Measurements from ENCODE around the gene ZNF200.
"Not testable (repeated sequence)": the region's sequence is repeated elsewhere in the genome, so short reads cannot be mapped to it uniquely, and the experiment has no call there.

ZNF200 gene

DNA sequence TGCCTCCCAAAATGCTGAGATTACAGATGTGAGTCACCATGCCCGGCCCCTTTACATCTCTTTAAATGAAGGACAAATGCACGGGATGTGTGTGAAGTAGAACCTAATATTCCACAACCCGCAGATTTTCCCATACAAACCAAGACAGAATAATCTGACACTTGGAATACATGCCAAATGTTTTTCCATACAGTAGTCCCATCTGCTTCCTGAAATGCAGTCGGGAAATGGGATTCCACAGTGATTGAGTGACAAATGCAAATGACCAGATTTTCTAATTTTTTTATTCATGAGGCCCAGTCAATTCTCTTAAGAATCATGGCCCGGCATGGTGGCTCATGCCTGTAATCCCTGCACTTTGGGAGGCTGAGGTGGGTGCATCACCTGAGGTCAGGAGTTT lies 6.8 kb upstream of the ZNF200 start:
- Histone ChIP-seq H3K9ac (ENCODE audit: low read depth, low read length) (no peak overlapping the region), H3K36me3 (ENCODE audit: insufficient read depth, low read length) (no peaks in the 10 kb centered on the region), H3K4me1 (ENCODE audit: insufficient read depth, low read length) (no peaks in the 10 kb centered on the region), H3K9me3 (ENCODE audit: control insufficient read depth, insufficient read depth, low read length) (peaks cover under 1% of the 10 kb centered on the region; the same call in 1 of the 2 replicates)

GRCh38 chr16:3235856-3236669 lies 1.1 kb upstream of the ZNF200 start:
- Histone ChIP-seq H3K4me1 (ENCODE audit: insufficient read depth, low read length) (no peaks in the 10 kb centered on the region), H3K36me3 (ENCODE audit: insufficient read depth, low read length) (peaks cover 16% of the 10 kb centered on the region), H3K9me3 (ENCODE audit: control insufficient read depth, insufficient read depth, low read length) (peaks cover 3% of the 10 kb centered on the region; the same call in 1 of the 2 replicates), H3K9ac (ENCODE audit: low read depth, low read length) (no peak overlapping the region)

DNA sequence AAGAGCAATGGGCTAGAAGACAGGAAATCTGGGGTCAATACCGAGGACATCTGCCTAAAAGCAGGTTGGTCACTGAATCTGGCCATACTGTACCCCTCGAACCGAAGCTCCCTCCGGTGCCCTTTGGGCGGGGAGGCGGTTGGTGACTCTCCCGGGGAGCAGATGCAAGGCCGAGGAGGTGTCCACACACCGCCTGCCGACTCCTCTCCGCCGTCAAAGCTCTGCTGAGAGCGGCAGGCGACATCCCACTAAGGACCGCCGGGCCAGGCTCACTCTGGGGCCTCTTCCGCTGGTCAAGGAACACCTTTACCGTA lies 458 bp downstream of the ZNF200 start:
- Histone ChIP-seq H3K4me1 (ENCODE audit: insufficient read depth, low read length) (no peaks in the 10 kb centered on the region), H3K9ac (ENCODE audit: low read depth, low read length) (peak overlapping the region; percentile 98), H3K36me3 (ENCODE audit: insufficient read depth, low read length) (peaks cover 27% of the 10 kb centered on the region), H3K9me3 (ENCODE audit: control insufficient read depth, insufficient read depth, low read length) (peaks cover 11% of the 10 kb centered on the region)

GRCh38 chr16:3223913-3224515 lies 10.9 kb downstream of the ZNF200 start:
- no peaks in the 10 kb centered on the region for H3K4me1 ChIP-seq (ENCODE audit: insufficient read depth, low read length)
- no peak overlapping the region for H3K9ac ChIP-seq (ENCODE audit: low read depth, low read length)
- peaks cover 36% of the 10 kb centered on the region for H3K9me3 ChIP-seq (ENCODE audit: control insufficient read depth, insufficient read depth, low read length)
- peaks cover 30% of the 10 kb centered on the region for H3K36me3 ChIP-seq (ENCODE audit: insufficient read depth, low read length)

DNA sequence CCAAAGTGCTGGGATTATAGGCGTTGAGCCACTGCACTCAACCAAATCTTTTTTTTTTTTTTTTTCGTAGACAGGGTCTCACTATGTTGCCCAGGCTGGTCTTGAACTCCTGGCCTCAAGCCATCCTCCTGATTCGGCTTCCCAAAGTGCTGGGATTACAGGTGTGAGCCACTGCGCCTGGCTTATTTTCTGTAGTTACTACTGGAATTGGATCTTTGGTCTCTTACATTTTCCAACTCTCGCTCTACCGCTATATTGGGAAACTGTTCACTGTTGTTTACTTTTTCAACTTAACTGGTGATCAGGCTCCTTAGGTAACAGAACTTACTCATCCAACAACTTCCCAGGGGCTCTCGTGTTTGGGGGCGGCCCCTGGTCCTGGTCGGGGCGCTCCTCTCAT lies 14.1 kb downstream of the ZNF200 start:
- H3K9ac ChIP-seq (ENCODE audit: low read depth, low read length), result no peak overlapping the region
- H3K4me1 ChIP-seq (ENCODE audit: insufficient read depth, low read length), result no peaks in the 10 kb centered on the region
- H3K9me3 ChIP-seq (ENCODE audit: control insufficient read depth, insufficient read depth, low read length), result peaks cover 30% of the 10 kb centered on the region
- peaks cover 30% of the 10 kb centered on the region for H3K36me3 ChIP-seq (ENCODE audit: insufficient read depth, low read length)

DNA sequence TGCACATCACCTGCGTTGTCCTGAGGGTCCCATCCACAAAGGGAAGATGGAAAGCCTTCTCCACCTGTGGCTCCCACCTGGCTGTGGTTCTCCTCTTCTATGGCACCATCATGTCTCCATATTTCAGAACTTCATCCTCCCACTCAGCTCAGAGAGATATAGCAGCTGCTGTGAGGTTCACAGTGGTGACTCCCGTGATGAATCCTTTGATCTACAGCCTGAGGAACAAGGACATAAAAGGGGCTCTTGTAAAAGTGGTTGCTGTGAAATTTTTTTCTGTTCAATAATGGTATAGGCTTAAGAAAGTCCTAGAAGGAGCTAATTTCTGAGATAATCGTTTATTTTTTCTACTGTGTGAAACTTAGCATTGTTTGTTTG lies 18.7 kb downstream of the ZNF200 start:
- Histone ChIP-seq H3K9me3 (ENCODE audit: control insufficient read depth, insufficient read depth, low read length) (no peaks in the 10 kb centered on the region; the same call in 1 of the 2 replicates), H3K36me3 (ENCODE audit: insufficient read depth, low read length) (no peaks in the 10 kb centered on the region), H3K4me1 (ENCODE audit: insufficient read depth, low read length) (no peaks in the 10 kb centered on the region), H3K9ac (ENCODE audit: low read depth, low read length) (no peak overlapping the region)

- Histone ChIP-seq H3K4me1 (ENCODE audit: insufficient read depth, low read length) (no peaks in the 10 kb centered on the region), H3K9ac (ENCODE audit: low read depth, low read length) (no peak overlapping the region), H3K36me3 (ENCODE audit: insufficient read depth, low read length) (no peaks in the 10 kb centered on the region), H3K9me3 (ENCODE audit: control insufficient read depth, insufficient read depth, low read length) (no peaks in the 10 kb centered on the region; the same call in 1 of the 2 replicates)
These were observed 19.2 kb downstream of the ZNF200 start for GRCh38 chr16:3215601-3216262.

DNA sequence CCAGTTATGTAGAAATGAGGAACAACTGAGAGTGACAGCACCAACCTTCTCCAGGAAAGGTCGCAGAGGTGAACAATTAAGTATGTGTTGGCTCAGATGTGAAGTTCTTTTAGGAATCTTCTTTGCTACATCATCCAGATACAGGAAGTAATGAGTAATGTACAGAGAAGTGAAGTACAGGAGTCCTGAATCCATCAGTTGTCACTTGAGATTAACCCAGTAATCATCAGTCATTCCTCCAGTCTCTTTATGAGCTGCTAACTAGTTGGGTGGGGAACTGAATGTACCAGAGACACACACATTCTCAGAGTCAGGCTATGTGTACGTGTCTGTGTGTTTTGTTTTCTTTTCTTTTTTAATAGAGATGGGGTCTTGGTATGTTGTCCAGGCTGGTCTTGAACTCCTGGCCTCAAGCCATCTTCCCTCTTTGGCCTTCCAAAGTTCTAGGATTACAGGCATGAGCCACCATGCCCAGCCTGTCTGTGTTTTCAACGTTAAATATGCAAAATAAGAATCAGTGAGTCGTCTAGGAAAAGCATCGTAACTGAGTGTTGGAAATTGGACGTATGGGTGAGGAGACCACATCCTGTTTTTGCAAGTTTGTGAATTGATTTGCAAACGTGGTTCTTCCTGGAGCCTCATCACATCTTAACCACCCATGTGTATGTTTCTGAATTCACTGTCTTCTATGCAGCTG lies 19.9 kb downstream of the ZNF200 start:
- H3K9me3 ChIP-seq (ENCODE audit: control insufficient read depth, insufficient read depth, low read length), result no peaks in the 10 kb centered on the region; the same call in 1 of the 2 replicates
- no peak overlapping the region for H3K9ac ChIP-seq (ENCODE audit: low read depth, low read length)
- H3K4me1 ChIP-seq (ENCODE audit: insufficient read depth, low read length), result no peaks in the 10 kb centered on the region
- H3K36me3 ChIP-seq (ENCODE audit: insufficient read depth, low read length), result no peaks in the 10 kb centered on the region

DNA sequence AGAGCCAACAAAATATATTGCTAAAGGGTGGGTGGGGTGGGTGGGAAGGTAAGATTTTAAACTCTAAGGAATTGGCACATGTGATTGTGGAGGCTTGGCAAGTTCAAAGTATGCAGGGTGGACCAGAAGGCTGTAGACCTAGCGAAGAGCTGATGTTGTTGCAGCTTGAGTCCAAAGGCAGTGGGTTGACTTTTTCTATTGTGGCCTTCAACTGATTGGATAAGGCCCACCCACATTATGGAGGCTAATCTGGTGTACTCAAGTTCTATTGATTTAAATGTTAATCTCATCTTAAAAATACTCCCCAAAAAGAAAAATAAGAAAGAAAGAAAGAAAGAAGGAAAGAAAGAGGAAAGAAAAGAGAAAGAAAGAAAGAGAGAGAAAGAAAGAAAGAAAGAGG lies 22.4 kb downstream of the ZNF200 start:
- no peaks in the 10 kb centered on the region for H3K36me3 ChIP-seq (ENCODE audit: insufficient read depth, low read length)
- no peaks in the 10 kb centered on the region for H3K4me1 ChIP-seq (ENCODE audit: insufficient read depth, low read length)
- no peaks in the 10 kb centered on the region; the same call in 1 of the 2 replicates for H3K9me3 ChIP-seq (ENCODE audit: control insufficient read depth, insufficient read depth, low read length)
- no peak overlapping the region for H3K9ac ChIP-seq (ENCODE audit: low read depth, low read length)

GRCh38 chr16:3212006-3212405 lies 23.0 kb downstream of the ZNF200 start:
- H3K36me3 ChIP-seq (ENCODE audit: insufficient read depth, low read length), result no peaks in the 10 kb centered on the region
- H3K9me3 ChIP-seq (ENCODE audit: control insufficient read depth, insufficient read depth, low read length), result no peaks in the 10 kb centered on the region; the same call in 1 of the 2 replicates
- H3K4me1 ChIP-seq (ENCODE audit: insufficient read depth, low read length), result no peaks in the 10 kb centered on the region
- H3K9ac ChIP-seq (ENCODE audit: low read depth, low read length), result no peak overlapping the region

DNA sequence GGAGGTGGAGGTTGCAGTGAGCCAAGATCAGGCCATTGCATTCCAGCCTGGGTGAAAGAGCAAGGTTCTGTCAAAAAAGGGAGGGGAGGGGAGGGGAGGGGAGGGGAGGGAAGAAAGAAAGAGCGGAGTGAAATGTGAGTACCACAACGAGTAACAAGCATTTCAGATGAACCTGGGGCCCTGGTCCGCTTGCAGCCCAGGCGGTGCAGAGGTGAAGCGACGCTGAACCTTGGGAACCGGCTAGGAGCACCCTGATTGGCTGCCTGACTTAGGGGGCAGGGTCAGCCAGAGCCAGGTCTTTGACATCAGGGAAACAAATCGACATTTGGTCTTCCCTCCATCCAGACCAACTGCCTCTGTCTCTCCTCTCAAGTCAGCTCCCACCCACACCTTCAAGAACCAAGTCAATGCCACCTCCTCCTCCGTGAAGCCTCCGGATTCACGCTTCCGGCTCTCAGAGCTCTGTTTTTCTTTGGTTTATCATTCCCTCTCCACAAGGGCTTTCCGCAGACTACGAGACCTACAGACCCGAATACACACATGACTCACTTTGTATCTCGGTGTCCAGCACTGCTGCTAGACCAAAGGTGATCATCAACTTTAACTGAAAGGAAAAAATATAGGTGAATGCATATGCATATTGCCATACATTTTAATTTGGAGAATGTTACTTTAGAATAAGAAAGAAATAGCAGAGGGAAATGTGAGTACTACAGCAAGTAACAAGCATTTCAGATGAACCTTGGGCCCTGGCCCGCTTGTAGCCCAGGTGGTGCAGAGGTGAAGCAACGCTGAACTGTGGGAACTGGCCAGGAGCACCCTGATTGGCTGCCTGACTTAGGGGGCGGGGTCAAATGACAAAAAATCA lies 27.6 kb downstream of the ZNF200 start:
- no peaks in the 10 kb centered on the region; the same call in 1 of the 2 replicates for H3K9me3 ChIP-seq (ENCODE audit: control insufficient read depth, insufficient read depth, low read length)
- no peaks in the 10 kb centered on the region for H3K4me1 ChIP-seq (ENCODE audit: insufficient read depth, low read length)
- H3K9ac ChIP-seq (ENCODE audit: low read depth, low read length), result no peak overlapping the region
- no peaks in the 10 kb centered on the region for H3K36me3 ChIP-seq (ENCODE audit: insufficient read depth, low read length)

- H3K36me3 ChIP-seq (ENCODE audit: insufficient read depth, low read length); H3K9me3 ChIP-seq (ENCODE audit: control insufficient read depth, insufficient read depth, low read length); H3K4me1 ChIP-seq (ENCODE audit: insufficient read depth, low read length); H3K9ac ChIP-seq (ENCODE audit: low read depth, low read length): not testable (repeated sequence)
These were observed 29.0 kb downstream of the ZNF200 start for GRCh38 chr16:3205939-3206338.

DNA sequence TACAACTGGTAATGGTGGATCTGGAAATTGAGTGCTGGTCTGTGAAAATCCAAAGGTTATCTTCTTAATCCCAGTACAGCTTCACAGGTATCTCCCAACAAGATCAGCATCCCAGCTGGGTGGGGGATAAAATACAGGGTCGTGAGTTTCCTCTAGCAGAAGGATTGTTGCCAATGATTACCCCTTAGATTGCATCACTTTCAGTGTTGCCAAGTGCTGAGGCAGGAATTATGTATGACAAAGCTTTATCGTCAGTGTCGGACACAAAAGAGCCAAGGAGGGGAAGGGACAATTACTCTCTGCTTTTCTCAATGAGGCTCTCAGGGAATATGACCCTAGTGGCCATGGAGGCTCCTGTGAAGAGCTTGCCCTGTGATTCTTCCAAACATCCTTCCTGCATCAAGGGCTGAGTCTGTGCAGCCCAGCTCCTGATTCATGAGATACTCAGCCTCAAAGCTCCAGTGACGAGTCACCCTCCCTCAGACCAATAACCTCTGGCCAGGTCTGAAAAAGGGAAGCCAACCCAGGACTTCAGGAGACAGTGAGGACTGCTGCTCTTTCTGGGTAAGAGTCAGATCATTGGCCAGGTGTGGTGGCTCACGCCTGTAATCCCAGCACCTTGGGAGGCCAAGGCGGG lies 31.9 kb downstream of the ZNF200 start:
- H3K4me1 ChIP-seq (ENCODE audit: insufficient read depth, low read length), result no peaks in the 10 kb centered on the region
- H3K36me3 ChIP-seq (ENCODE audit: insufficient read depth, low read length), result no peaks in the 10 kb centered on the region
- no peak overlapping the region for H3K9ac ChIP-seq (ENCODE audit: low read depth, low read length)
- H3K9me3 ChIP-seq (ENCODE audit: control insufficient read depth, insufficient read depth, low read length), result no peaks in the 10 kb centered on the region; the same call in 1 of the 2 replicates

All from ES-I3 (cell line).